GM23248 (cell line): ENCODE results near the gene ST3GAL5.

ENCODE experiments used
- EZH2 ChIP-seq: fragments of 200-600 bp; sonication (generic); IDR thresholded peaks from 2 replicates; pipeline ENCODE4 v1.6.1; 2018; ENCODE audit warnings: antibody characterized with exemption, mild to moderate bottlenecking; ENCODE audit not compliant: insufficient read depth, poor library complexity, severe bottlenecking
- EZH2phosphoT487 ChIP-seq: fragments of 200-600 bp; sonication (generic); IDR thresholded peaks from 2 replicates; pipeline ENCODE4 v1.6.1; 2018; ENCODE audit warnings: antibody characterized with exemption, moderate library complexity, mild to moderate bottlenecking, low read depth; ENCODE audit not compliant: insufficient read depth

GRCh38 chr2:85797921-85798320, 90.9 kb downstream of the ST3GAL5 start:
- no peak for TF ChIP-seq EZH2phosphoT487
- TF ChIP-seq EZH2 = no peak
